ENCODE measurements around the gene RDH8.

The RDH8 gene

DNA sequence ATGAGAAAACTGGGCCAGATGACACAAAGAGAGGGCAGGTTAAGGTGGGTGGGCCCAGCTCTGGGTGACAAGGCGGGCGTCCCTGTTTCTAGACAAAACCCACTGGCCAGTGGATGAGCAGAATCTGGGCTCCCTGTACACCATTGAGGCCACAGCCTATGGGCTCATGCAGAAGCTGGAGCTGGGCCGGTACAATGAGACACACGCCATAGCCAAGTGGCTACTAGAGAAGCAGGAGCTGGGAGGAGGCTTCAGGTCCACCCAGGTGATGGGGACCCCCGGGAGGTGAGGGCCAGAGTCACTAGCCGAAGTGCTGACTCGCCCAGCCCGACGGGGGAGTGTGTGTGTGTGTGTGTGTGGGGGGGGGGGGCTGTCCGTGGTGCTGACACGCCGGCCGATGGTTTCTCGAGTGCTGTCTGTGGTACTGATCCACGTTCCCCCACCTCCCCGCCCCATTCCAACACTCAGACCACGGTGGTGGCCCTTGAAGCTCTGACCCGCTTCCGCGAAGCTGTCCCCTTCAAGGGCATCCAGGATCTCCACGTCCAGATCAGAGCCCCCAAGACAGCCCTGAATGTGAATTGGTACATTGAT is 48.5 kb downstream of the RDH8 start:
- DNase-seq (ENCODE audit: extremely low read depth, low read depth) = no peak
- TF ChIP-seq, protein P1, sequence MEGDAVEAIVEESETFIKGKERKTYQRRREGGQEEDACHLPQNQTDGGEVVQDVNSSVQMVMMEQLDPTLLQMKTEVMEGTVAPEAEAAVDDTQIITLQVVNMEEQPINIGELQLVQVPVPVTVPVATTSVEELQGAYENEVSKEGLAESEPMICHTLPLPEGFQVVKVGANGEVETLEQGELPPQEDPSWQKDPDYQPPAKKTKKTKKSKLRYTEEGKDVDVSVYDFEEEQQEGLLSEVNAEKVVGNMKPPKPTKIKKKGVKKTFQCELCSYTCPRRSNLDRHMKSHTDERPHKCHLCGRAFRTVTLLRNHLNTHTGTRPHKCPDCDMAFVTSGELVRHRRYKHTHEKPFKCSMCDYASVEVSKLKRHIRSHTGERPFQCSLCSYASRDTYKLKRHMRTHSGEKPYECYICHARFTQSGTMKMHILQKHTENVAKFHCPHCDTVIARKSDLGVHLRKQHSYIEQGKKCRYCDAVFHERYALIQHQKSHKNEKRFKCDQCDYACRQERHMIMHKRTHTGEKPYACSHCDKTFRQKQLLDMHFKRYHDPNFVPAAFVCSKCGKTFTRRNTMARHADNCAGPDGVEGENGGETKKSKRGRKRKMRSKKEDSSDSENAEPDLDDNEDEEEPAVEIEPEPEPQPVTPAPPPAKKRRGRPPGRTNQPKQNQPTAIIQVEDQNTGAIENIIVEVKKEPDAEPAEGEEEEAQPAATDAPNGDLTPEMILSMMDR (IDR thresholded peaks at IDR 0.05; ENCODE audit: low read depth, low read length) = no peak

DNA sequence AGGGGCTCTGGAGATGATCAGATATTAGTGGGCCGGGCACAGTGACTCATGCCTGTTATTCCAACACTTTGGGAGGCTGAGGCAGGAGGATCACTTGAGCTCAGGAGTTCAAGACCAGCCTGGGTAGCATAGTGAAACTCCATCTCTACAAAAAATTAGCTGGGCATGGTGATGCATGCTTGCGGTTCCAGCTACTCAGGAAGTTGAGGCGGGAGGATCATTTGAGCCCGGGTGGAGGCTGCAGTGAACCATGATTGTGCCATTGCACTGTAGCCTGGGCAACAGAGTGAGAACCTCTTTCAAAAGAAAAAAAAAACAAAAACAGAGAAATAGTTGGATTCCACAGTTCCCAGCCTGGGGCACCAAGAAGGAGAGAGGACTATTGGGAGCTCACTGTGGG is 54.9 kb downstream of the RDH8 start:
- DNase-seq (ENCODE audit: extremely low read depth, low read depth) = no peak
- TF ChIP-seq, protein P1 (IDR thresholded peaks at IDR 0.05; ENCODE audit: low read depth, low read length) = no peak

DNA sequence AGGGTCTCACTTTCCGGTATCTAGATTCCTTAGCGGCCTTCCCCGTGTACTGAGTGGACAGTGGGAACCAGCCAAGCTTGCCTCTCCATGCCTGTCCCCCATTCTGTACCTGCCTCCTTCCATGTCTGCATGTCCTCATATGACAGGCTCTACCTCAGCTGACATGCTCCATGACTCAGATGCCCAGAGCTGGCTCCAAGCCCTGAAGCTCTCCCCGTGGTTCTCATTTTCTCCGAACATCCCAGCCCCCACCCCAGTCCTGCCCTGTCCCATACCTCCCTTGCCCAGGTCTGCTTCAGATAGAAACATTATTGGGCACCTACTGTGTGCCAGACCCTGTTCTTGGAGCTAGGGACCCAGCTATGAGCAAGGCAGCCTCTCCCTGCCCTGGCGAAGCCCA is 55.8 kb downstream of the RDH8 start:
- DNase-seq (ENCODE audit: extremely low read depth, low read depth) = no peak
- TF ChIP-seq, protein P1 (IDR thresholded peaks at IDR 0.05; ENCODE audit: low read depth, low read length) = no peak

DNA sequence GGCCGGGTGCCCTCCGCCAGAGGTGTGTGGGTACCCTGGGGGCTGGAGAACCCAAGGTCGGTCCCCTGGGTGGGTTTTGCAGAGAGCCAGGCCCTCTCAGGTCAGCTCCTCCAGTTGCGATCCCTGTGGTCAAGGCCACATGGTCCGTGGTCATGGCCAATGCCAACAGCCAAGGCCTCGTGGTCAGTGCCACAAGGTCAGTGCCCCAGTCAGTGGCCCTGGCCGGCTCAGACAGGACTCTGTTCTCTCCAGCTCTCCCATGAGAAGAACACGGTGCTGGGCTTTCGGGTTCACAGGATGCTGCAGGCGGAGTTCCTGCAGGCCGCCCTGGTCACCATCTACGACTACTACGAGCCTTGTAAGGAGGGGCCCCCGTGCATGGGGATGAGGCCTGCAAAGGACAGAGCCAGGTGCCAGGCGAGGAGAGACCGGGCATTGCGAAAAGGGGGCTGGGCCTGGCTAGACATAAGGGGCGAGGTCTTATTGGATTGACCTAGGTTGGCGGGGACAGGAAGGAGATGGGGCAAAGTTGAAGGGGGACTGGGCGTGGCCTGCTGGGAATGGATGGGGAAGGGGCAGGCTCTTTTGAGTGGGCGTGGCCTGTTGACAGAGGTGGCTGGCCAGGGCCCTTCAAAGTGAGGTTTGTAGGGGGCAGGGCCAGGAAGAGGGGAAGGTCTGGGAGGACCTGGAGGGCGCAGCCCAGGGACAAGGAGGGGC is 57.6 kb downstream of the RDH8 start:
- no peak for DNase-seq (ENCODE audit: extremely low read depth, low read depth)
- TF ChIP-seq, protein P1 (IDR thresholded peaks at IDR 0.05; ENCODE audit: low read depth, low read length) = no peak

All from AG09319 (cell line).